ENCODE results near the gene PAGR1. TPM values are rescaled to one million over a fixed set of nuclear protein-coding genes. Genes with fewer than 3 reads are reported as not detected.

Gene PAGR1
- total RNA-seq, 4 donors from 2014 or later = 20.9 to 26.9 (median 26.5) TPM

GRCh38 chr16:29852654-29853053 lies 36.7 kb downstream of the PAGR1 start:
- TF ChIP-seq POLR2AphosphoS5 (IDR thresholded peaks at IDR 0.05) (peak; percentile 55), POLR2A (IDR thresholded peaks at IDR 0.05; ENCODE audit: low read depth) (no peak)
- Histone ChIP-seq H3K36me3 (peaks cover 2 to 10% (median 8%) of the 10 kb centered on the region in 4 donors), H3K27me3 (no peaks in the 10 kb centered on the region), H3K4me3 (no peak overlapping the region), H3K4me1 (peaks cover 0 to 27% (median 19%) of the 10 kb centered on the region in 4 donors), H3K27ac (replicated peaks in 1 of 4) (peak overlapping the region in 2 of 4 donors; percentile 11 to 60), H3K9me3 (no peaks in the 10 kb centered on the region)
- intact Hi-C loops (cut with DNase I) = no loop called here
- no peak for DNase-seq (ENCODE audit: extremely low spot score)
- WGBS = 58% methylated on average over 7 of the region's 7 CpGs

- Histone ChIP-seq H3K27me3 (no peaks in the 10 kb centered on the region), H3K27ac (replicated peaks in 1 of 4) (no peak overlapping the region), H3K9me3 (no peaks in the 10 kb centered on the region), H3K4me1 (peaks cover 0 to 14% (median 9%) of the 10 kb centered on the region in 4 donors), H3K4me3 (no peak overlapping the region), H3K36me3 (peaks cover 10 to 19% (median 14%) of the 10 kb centered on the region in 4 donors)
- 87% methylated on average over 5 of the region's 5 CpGs for WGBS
- no peak for TF ChIP-seq CTCF (IDR thresholded peaks at IDR 0.05)
- no peak for TF ChIP-seq POLR2AphosphoS5 (IDR thresholded peaks at IDR 0.05)
- no peak for TF ChIP-seq POLR2A (IDR thresholded peaks at IDR 0.05; ENCODE audit: low read depth)
- TF ChIP-seq EP300 (IDR thresholded peaks at IDR 0.05) = no peak
- intact Hi-C loops (cut with DNase I) = no loop called here
- no peak for DNase-seq (ENCODE audit: extremely low spot score)
Measured at GRCh38 chr16:29854520-29855100, 38.7 kb downstream of the PAGR1 start.

- H3K27me3 ChIP-seq = no peaks in the 10 kb centered on the region
- H3K4me1 ChIP-seq = peaks cover 16 to 23% (median 21%) of the 10 kb centered on the region in 4 donors
- H3K36me3 ChIP-seq = peaks cover 19 to 37% (median 31%) of the 10 kb centered on the region in 4 donors
- no peak overlapping the region for H3K27ac ChIP-seq (replicated peaks in 1 of 4)
- DNase-seq (ENCODE audit: extremely low spot score) = no peak
- TF ChIP-seq EP300 (IDR thresholded peaks at IDR 0.05) (no peak), POLR2A (IDR thresholded peaks at IDR 0.05; ENCODE audit: low read depth) (no peak), CTCF (IDR thresholded peaks at IDR 0.05) (no peak), POLR2AphosphoS5 (IDR thresholded peaks at IDR 0.05) (no peak)
- no peak overlapping the region for H3K4me3 ChIP-seq
- intact Hi-C loops (cut with DNase I) = no loop called here
- WGBS = 69% methylated on average over 7 of the region's 7 CpGs
- no peaks in the 10 kb centered on the region for H3K9me3 ChIP-seq
Measured at GRCh38 chr16:29857133-29857760, 41.3 kb downstream of the PAGR1 start.

GRCh38 chr16:29858149-29858849 lies 42.3 kb downstream of the PAGR1 start:
- intact Hi-C loops (cut with DNase I) = no loop called here
- Histone ChIP-seq H3K4me1 (peaks cover 17 to 25% (median 22%) of the 10 kb centered on the region in 4 donors), H3K9me3 (no peaks in the 10 kb centered on the region), H3K27ac (replicated peaks in 1 of 4) (no peak overlapping the region), H3K27me3 (no peaks in the 10 kb centered on the region), H3K4me3 (no peak overlapping the region), H3K36me3 (peaks cover 19 to 37% (median 31%) of the 10 kb centered on the region in 4 donors)
- no peak for TF ChIP-seq POLR2A (IDR thresholded peaks at IDR 0.05; ENCODE audit: low read depth)
- DNase-seq (ENCODE audit: extremely low spot score) = no peak
- WGBS = 76% methylated on average over 10 of the region's 10 CpGs

- Histone ChIP-seq H3K27me3 (no peaks in the 10 kb centered on the region), H3K36me3 (peaks cover 19 to 37% (median 31%) of the 10 kb centered on the region in 4 donors), H3K4me1 (peaks cover 17 to 30% (median 28%) of the 10 kb centered on the region in 4 donors), H3K9me3 (no peaks in the 10 kb centered on the region), H3K4me3 (no peak overlapping the region), H3K27ac (replicated peaks in 1 of 4) (no peak overlapping the region)
- no peak for DNase-seq (ENCODE audit: extremely low spot score)
- TF ChIP-seq CTCF (IDR thresholded peaks at IDR 0.05) = no peak
- TF ChIP-seq EP300 (IDR thresholded peaks at IDR 0.05) = no peak
- TF ChIP-seq POLR2AphosphoS5 (IDR thresholded peaks at IDR 0.05) = no peak
- no peak for TF ChIP-seq POLR2A (IDR thresholded peaks at IDR 0.05; ENCODE audit: low read depth)
- WGBS = 95% methylated on average over 19 of the region's 19 CpGs
- intact Hi-C loops (cut with DNase I) = no loop called here
Measured at GRCh38 chr16:29858974-29859373, 43.0 kb downstream of the PAGR1 start.

Data from esophagus muscularis mucosa (tissue), 4 donors.